ENCODE measurements around the gene DNLZ. TPM values are rescaled to one million over a fixed set of nuclear protein-coding genes. Genes with fewer than 3 reads are reported as not detected.

The DNLZ gene
- total and polyA plus RNA-seq, 12 donors, result 23.3 to 49.2 (median 32.5) TPM

GRCh38 chr9:136372006-136372405 lies 8.5 kb upstream of the DNLZ start:
- H3K9me3 ChIP-seq, result no peaks in the 10 kb centered on the region
- intact Hi-C loops (cut with DNase I), result no loop called here
- TF ChIP-seq CTCF (IDR thresholded peaks at IDR 0.05), result no peak
- ATAC-seq, result no peak
- DNase-seq, result no peak
- H3K36me3 ChIP-seq, result peaks cover 0 to 15% (median 0%) of the 10 kb centered on the region in 9 donors
- peaks cover 0 to 26% (median 6%) of the 10 kb centered on the region in 9 donors for H3K4me1 ChIP-seq
- peak overlapping the region in 1 of 10 donors; percentile 72 for H3K27ac ChIP-seq
- peak overlapping the region in 1 of 10 donors; percentile 55 for H3K4me3 ChIP-seq
- WGBS, 2 donors, result 88 to 93% methylated on average over 21 of the region's 21 CpGs
- H3K27me3 ChIP-seq, result no peaks in the 10 kb centered on the region

- no peak for TF ChIP-seq CTCF (IDR thresholded peaks at IDR 0.05)
- Histone ChIP-seq H3K9me3 (no peaks in the 10 kb centered on the region), H3K36me3 (peaks cover 0 to 15% (median 0%) of the 10 kb centered on the region in 9 donors), H3K4me1 (peaks cover 0 to 21% (median 6%) of the 10 kb centered on the region in 9 donors), H3K27me3 (no peaks in the 10 kb centered on the region), H3K27ac (no peak overlapping the region), H3K4me3 (no peak overlapping the region)
- WGBS, 2 donors, result 92% methylated on average over 10 to 13 of the region's 13 CpGs
- ATAC-seq, result no peak
- no peak for DNase-seq
- intact Hi-C loops (cut with DNase I), result no loop called here
Measured at GRCh38 chr9:136371533-136371880, 8.0 kb upstream of the DNLZ start.

GRCh38 chr9:136370687-136371532 lies 7.4 kb upstream of the DNLZ start:
- Histone ChIP-seq H3K36me3 (peaks cover 0 to 15% (median 0%) of the 10 kb centered on the region in 9 donors), H3K9me3 (no peaks in the 10 kb centered on the region), H3K27ac (no peak overlapping the region), H3K4me1 (peaks cover 0 to 23% (median 6%) of the 10 kb centered on the region in 9 donors), H3K4me3 (no peak overlapping the region), H3K27me3 (no peaks in the 10 kb centered on the region)
- intact Hi-C loops (cut with DNase I), result no loop called here
- WGBS, 2 donors, result 93 to 94% methylated on average over 54 of the region's 54 CpGs
- TF ChIP-seq CTCF (IDR thresholded peaks at IDR 0.05), result no peak
- ATAC-seq, result no peak
- DNase-seq, result no peak

- no peak for DNase-seq
Measured at GRCh38 chr9:136370037-136370436, 6.5 kb upstream of the DNLZ start.

More at GRCh38 chr9:136370037-136370436, 6.5 kb upstream of the DNLZ start:
- no peak for TF ChIP-seq CTCF (IDR thresholded peaks at IDR 0.05)
- no peaks in the 10 kb centered on the region for H3K9me3 ChIP-seq
- H3K27me3 ChIP-seq, result no peaks in the 10 kb centered on the region
- 95% methylated on average over 19 of the region's 19 CpGs for WGBS, 2 donors
- intact Hi-C loops (cut with DNase I), result no loop called here
- H3K27ac ChIP-seq, result no peak overlapping the region
- no peak for ATAC-seq
- H3K4me3 ChIP-seq, result no peak overlapping the region
- H3K4me1 ChIP-seq, result peaks cover 0 to 32% (median 6%) of the 10 kb centered on the region in 9 donors
- peaks cover 0 to 15% (median 0%) of the 10 kb centered on the region in 9 donors for H3K36me3 ChIP-seq

Measured in heart right ventricle (tissue), 16 donors.